Cardiac septum (tissue), 1 donor: ENCODE data around the gene OR10J1. TPM values are rescaled to one million over a fixed set of nuclear protein-coding genes. Genes with fewer than 3 reads are reported as not detected.

Experiments used
- DNase-seq: peaks from one replicate; pipeline ENCODE4 v3.0.0-alpha.2; 2020; ENCODE audit warnings: low spot score
- intact Hi-C: fragments of 100-400 bp; cut with DNase I; formaldehyde crosslinking; loops from one replicate; pipeline ENCODE4 v1.14.0; 2022
- total RNA-seq: library from RNA; stranded (reverse); fragmentation: NEBNext Ultra II Directional; extraction: Animal tissue kit (Norgen Biotek cat#: 25700); gene quantifications from one replicate; pipeline ENCODE4 v1.2.1, GENCODE V29; 2021
- donor health status: DM: no; HTN: no; CAD: no.

The OR10J1 gene
- total RNA-seq, 1 donor from 2014 or later = not detected

DNA sequence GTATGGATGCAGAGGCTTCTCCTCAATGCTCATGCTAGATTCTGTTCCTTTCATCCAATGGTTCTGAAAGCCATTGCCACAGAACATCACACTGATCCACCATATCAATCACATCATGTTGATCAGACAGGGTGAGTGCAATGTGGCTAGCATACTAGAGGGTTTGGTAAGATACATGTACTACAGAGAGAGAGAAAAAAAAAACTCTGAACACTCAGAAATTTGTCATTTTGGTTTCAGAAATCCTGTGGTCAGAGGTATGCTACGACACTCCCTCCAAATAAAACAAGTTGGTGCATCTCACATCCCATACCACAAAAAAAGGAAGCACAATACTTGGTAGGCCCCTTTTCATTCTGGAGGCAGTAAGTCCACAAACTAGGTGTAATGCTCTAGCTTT is 35.4 kb downstream of the OR10J1 start:
- intact Hi-C loops = no loop called here
- no peak for DNase-seq

GRCh38 chr1:159483501-159483900 is 44.0 kb downstream of the OR10J1 start:
- intact Hi-C loops = no loop called here
- DNase-seq = no peak

Other genes starting within 250 kb of the OR10J1 start
- gene ACKR1, start 234.8 kb upstream of the OR10J1 start, total RNA-seq = 22.5 TPM
- gene FCER1A, start 137.4 kb upstream of the OR10J1 start, total RNA-seq = 1.2 TPM
- gene OR10J4, start 7.5 kb upstream of the OR10J1 start, total RNA-seq = not detected
- not detected for gene OR10J5, start 96.3 kb downstream of the OR10J1 start, total RNA-seq
- gene APCS, start 148.1 kb downstream of the OR10J1 start, total RNA-seq = not detected